Measurements from ENCODE around the gene EP300. TPM values are rescaled to one million over a fixed set of nuclear protein-coding genes. Genes with fewer than 3 reads are reported as not detected.

Gene EP300
- 19.8 and 36.0 TPM in 2 replicates for total RNA-seq

DNA sequence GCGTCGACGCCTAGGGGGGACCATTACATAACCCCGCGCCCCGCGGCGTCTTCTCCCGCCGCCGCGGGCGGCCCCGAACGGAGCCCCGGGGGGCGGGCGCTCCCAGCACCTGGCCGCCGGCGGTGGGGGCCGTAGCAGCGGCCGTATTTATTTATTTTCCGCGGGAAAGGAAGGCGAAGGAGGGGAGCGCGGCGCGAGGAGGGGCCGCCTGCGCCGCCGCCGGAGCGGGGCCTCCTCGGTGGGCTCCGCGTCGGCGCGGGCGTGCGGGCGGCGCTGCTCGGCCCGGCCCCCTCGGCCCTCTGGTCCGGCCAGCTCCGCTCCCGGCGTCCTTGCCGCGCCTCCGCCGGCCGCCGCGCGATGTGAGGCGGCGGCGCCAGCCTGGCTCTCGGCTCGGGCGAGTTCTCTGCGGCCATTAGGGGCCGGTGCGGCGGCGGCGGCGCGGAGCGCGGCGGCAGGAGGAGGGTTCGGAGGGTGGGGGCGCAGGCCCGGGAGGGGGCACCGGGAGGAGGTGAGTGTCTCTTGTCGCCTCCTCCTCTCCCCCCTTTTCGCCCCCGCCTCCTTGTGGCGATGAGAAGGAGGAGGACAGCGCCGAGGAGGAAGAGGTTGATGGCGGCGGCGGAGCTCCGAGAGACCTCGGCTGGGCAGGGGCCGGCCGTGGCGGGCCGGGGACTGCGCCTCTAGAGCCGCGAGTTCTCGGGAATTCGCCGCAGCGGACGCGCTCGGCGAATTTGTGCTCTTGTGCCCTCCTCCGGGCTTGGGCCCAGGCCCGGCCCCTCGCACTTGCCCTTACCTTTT, at the start of gene EP300:
Gene EP300, plus strand, starts transcription at position 570 of the 795 bp plus-strand sequence. CDS start 413 bp downstream, outside the sequence.

DNA sequence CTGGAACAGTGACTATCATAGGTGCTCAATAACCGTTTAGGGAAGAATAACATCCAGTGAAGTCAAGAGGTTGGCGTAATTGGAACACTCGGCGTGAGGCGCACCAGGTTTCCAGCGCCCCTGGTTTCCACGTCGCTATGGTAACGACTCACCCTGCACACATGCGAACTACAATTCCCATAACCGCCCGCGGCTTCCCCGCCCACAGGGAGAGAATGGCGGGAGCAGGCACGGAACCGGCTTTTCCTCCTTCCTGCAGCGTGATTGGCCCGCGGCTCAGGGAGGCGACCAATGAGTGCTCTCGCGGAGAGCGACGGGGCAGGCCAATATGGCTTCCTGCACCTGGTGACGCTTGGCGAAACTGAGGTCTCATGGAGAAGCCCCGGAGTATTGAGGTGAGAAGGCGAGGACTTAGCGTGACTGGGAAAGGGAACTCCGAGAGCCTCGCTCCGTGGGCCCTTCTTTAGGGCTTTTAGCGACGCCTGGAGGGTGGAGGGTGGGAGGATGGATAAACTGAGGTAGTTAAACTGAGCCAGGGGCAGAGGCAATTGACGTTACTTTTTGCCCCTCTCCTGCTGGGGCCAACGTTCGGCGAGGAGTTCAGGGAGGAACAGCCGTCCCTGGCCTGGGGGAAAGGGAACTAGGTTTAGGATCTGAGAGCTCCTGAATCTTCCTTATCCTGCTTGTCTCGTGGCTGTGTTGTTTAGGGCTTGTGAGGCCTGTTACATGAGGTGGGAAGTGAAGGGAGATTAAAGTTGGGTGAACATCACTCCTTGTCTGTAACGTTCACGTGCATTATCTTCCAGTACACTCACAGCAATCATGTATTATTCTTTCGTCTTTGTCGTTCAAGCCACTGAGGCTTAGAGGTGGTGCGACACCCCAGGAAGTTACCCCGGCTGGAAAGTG, 112.9 kb downstream of the EP300 start, which contains the start of gene L3MBTL2:
Gene L3MBTL2, plus strand, starts transcription at position 321 of the 909 bp plus-strand sequence. Its CDS starts 51 bp downstream, at position 372.

Other genes with a start within 250 kb of the EP300 start
- 110 and 135 TPM in 2 replicates for gene ST13, start 236.0 kb upstream of the EP300 start, total RNA-seq
- 6.4 and 8.1 TPM in 2 replicates for gene XPNPEP3, start 235.4 kb upstream of the EP300 start, total RNA-seq
- not detected in 2 replicates for gene DNAJB7, start 230.5 kb upstream of the EP300 start, total RNA-seq
- gene RBX1, start 141.2 kb upstream of the EP300 start, total RNA-seq = 97.5 and 99.3 TPM in 2 replicates
- gene L3MBTL2, start 112.7 kb downstream of the EP300 start, total RNA-seq = 29.1 and 30.2 TPM in 2 replicates
- 3.1 and 3.8 TPM in 2 replicates for gene CHADL, start 148.3 kb downstream of the EP300 start, total RNA-seq
- gene RANGAP1, start 193.6 kb downstream of the EP300 start, total RNA-seq = 225 and 231 TPM in 2 replicates
- 92.6 and 102 TPM in 2 replicates for gene ZC3H7B, start 208.9 kb downstream of the EP300 start, total RNA-seq

All from mammary microvascular endothelial cell (primary cell).